GM13977 (cell line): ENCODE results near the gene KCTD5.
A peak's percentile ranks its signal among the peaks of the same experiment; 100 is the strongest.
"Not testable (repeated sequence)": the region's sequence is repeated elsewhere in the genome, so short reads cannot be mapped to it uniquely, and the experiment has no call there.

ENCODE experiments used
- DNase-seq: peaks from one replicate; pipeline ENCODE4 v3.0.0; 2012; ENCODE audit warnings: low spot score
- in situ Hi-C: fragments of 300-500 bp; cut with MboI; formaldehyde crosslinking; loops from one replicate; pipeline ENCODE4 v1.12.0; 2022; ENCODE audit warnings: low sequenced_read_pairs, low pct_unique_long_range_greater_than_20kb, mixed read lengths, inconsistent platforms; ENCODE audit not compliant: unreplicated experiment
- TF ChIP-seq, protein P1 (sequence below): IDR thresholded peaks from 2 replicates; pipeline ENCODE4 v1.5.1; 2012; ENCODE audit warnings: mild to moderate bottlenecking, control low read depth; ENCODE audit not compliant: insufficient read depth; ENCODE audit errors: extremely low read depth, missing control alignments

KCTD5 gene

GRCh38 chr16:2682209-2683021 is at the start of gene KCTD5:
TSS of gene KCTD5 (plus strand) at chr16:2682523. CDS start at chr16:2682549, 26 bp downstream.
- in situ Hi-C loops = no loop called here

DNA sequence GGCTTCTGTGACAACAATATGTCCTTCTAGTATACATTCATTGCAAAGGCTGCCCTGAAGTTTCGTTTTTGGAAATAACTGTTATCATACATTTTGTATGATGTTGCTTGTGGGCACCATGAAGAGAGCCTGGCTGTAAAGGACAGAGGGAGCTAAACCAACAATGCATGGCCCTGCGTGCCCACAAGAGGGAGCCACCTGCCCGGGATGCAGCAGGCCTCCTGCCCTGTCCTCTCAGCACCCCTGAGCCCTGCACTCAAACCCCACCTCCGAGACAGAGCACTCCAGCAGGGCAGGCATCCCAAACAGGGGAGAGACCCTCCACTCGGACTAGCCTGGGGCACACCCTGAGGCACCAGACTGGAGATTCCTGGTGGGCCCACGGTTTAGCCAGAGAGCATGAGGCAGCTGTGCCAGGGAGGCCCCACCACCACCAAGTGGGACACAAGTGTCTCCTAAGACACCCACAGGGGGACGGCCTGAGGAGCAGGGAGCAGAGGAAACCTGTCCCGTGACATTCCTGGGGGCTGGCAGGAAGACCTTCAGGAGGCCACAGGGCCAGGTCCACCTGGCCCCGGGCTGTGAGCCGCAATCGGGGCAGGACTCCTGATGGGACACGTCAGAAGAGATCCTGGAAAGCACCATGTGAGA is 43.1 kb upstream of the KCTD5 start:
- in situ Hi-C loops, DNase-seq: not testable (repeated sequence)
- TF ChIP-seq, protein P1, sequence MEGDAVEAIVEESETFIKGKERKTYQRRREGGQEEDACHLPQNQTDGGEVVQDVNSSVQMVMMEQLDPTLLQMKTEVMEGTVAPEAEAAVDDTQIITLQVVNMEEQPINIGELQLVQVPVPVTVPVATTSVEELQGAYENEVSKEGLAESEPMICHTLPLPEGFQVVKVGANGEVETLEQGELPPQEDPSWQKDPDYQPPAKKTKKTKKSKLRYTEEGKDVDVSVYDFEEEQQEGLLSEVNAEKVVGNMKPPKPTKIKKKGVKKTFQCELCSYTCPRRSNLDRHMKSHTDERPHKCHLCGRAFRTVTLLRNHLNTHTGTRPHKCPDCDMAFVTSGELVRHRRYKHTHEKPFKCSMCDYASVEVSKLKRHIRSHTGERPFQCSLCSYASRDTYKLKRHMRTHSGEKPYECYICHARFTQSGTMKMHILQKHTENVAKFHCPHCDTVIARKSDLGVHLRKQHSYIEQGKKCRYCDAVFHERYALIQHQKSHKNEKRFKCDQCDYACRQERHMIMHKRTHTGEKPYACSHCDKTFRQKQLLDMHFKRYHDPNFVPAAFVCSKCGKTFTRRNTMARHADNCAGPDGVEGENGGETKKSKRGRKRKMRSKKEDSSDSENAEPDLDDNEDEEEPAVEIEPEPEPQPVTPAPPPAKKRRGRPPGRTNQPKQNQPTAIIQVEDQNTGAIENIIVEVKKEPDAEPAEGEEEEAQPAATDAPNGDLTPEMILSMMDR = peak; percentile 40

More at GRCh38 chr16:2682209-2683021, at the start of gene KCTD5:
- peak; percentile 98 for DNase-seq
- TF ChIP-seq, protein P1 = no peak

- DNase-seq, in situ Hi-C loops: not testable (repeated sequence)
Observed at GRCh38 chr16:2639722-2640072, 42.6 kb upstream of the KCTD5 start.

GRCh38 chr16:2642561-2642960 is 39.8 kb upstream of the KCTD5 start:
- in situ Hi-C loops, DNase-seq: not testable (repeated sequence)

DNA sequence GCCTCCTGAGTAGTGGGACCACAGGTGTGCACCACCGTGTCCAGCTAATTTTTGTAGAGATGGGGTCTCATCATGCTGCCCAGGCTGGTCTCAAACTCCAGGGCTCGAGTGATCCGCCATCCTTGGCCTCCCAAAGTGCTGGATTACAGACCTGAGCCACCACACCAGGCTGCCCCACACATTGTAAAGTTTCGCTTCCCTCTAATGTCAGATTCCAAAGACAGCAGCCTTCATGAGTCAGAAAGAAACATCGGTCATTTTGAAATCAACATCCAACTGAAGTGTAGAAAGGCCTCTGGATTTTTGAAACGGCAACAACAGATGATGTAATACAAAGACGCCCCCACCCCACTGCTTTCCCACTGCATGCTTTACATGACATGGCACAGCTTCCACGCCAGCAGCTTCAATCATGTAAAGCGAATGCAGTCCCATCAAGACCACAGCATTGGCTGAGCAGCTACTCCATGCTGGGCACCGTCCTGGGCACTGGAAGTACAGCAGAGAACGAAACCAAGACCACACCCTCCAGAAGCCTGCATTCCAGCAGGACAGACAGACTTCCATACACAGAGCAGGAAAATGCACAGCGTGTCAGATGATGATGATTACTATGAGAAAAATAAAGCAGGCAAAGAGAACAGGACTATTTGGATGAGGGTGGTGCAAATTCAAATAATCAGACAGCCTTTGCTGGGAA is 37.4 kb upstream of the KCTD5 start:
- in situ Hi-C loops, DNase-seq: not testable (repeated sequence)

DNA sequence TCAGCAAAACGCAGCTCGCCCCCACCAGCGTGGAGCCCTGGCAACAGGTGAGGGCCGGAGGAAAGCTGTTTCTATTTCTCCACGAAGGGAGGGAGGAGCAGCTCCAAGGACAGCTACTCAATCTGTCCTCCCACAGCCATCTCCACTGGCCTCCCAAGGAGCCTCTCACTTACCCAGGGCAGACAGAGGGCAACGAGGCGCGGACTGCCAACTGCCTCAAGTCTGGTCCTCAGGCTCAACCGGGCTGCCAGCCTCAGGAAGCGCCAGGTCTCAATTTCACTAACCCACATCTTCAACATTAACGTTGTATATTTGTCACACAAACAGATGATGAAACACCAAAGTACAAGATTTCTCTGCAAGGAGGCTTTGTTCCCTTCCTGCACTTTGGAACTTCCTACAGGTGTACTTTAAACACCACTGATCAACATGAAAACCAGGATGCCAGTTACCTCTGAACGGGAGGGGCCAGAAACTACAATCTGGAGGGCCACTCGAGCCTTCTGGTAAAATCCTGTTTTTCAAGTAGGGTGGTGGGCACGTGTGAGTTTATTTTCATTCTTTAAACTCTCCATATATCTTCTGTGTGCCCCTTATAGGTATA is 31.0 kb upstream of the KCTD5 start:
- DNase-seq, in situ Hi-C loops: not testable (repeated sequence)

- DNase-seq, in situ Hi-C loops: not testable (repeated sequence)
Observed at GRCh38 chr16:2653915-2654314, 28.4 kb upstream of the KCTD5 start.

DNA sequence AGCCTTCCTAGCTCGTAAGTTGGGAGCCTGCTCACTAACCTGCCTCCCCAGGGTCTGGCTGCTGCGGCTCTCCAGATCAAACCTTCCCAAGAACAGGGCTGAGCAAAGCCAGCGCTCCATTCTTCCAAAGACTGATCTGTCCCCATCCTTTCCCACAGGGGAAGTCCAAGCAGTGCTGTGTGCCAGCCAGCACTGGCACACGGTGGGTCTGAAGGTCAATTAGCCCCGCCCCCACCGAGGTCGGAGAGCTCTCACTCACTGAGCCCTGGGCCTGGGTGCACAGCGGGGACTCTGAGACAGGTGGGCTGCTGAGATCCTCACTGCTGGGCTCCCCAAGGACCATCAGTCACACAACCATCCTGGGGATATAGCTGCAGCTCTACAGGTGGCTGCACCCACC is 27.4 kb upstream of the KCTD5 start:
- DNase-seq, in situ Hi-C loops: not testable (repeated sequence)

- in situ Hi-C loops = no loop called here
- no peak for DNase-seq
- TF ChIP-seq, protein P1 = no peak
Observed at GRCh38 chr16:2656985-2657384, 25.3 kb upstream of the KCTD5 start.

- in situ Hi-C loops, DNase-seq: not testable (repeated sequence)
Observed at GRCh38 chr16:2657803-2658202, 24.5 kb upstream of the KCTD5 start.

- in situ Hi-C loops, DNase-seq: not testable (repeated sequence)
Observed at GRCh38 chr16:2659560-2659959, 22.8 kb upstream of the KCTD5 start.

DNA sequence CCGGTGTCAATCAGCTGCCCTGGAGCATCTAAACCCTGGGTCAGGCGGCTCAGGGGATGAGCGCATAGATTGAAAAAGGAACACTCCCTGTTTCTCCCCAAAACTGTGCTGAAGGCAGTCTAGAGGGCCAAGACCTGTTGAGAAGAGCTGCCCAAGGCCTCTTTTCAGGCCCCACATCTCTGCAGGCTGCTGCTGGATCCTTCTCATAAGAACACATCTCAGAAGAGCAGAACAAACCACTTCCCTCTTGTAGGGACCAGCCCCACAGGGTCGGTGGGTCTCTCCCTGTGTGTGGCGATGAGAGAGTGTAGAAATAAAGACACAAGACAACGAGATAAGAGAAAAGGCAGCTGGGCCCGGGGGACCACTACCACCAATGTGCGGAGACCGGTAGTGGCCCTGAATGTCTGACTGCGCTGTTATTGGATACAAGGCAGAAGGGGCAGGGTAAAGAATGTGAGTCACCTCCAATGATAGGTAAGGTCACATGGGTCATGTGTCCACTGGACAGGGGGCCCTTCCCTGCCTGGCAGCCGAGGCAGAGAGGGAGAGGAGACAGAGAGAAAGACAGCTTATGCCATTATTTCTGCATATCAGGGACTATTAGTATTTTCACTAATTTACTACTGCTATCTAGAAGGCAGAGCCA is 22.2 kb upstream of the KCTD5 start:
- DNase-seq, in situ Hi-C loops: not testable (repeated sequence)
